ENCODE data around the gene PTPN6.

PTPN6 gene

DNA sequence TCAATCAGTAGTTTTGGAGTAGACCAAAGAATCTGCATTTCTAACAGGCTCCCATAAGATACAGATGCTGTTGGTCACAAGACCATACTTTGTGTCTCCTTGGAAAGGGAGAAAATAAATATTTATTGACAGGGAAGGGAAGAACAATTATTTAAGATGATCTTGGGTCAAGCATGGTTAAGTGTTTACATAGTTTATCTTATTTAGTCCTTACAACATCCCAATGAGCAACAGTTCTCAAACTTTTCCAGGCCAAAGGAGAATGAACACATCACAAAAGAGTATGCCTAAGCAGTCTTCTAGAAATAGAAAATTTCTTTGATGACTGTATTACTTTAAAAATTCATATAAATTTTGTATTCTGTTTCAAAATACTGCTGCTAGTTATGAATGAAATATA is 58.4 kb downstream of the PTPN6 start:
- H3K27ac ChIP-seq = no peak overlapping the region
- TF ChIP-seq, protein P1, sequence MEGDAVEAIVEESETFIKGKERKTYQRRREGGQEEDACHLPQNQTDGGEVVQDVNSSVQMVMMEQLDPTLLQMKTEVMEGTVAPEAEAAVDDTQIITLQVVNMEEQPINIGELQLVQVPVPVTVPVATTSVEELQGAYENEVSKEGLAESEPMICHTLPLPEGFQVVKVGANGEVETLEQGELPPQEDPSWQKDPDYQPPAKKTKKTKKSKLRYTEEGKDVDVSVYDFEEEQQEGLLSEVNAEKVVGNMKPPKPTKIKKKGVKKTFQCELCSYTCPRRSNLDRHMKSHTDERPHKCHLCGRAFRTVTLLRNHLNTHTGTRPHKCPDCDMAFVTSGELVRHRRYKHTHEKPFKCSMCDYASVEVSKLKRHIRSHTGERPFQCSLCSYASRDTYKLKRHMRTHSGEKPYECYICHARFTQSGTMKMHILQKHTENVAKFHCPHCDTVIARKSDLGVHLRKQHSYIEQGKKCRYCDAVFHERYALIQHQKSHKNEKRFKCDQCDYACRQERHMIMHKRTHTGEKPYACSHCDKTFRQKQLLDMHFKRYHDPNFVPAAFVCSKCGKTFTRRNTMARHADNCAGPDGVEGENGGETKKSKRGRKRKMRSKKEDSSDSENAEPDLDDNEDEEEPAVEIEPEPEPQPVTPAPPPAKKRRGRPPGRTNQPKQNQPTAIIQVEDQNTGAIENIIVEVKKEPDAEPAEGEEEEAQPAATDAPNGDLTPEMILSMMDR (conservative IDR thresholded peaks at IDR 0.05) = no peak
- no peak for TF ChIP-seq ZFX (IDR thresholded peaks at IDR 0.05)

All from C4-2B (cell line).